DMS53 (cell line): ENCODE measurements around the gene PDLIM4.
A peak's percentile ranks its signal among the peaks of the same experiment; 100 is the strongest.

Experiments used
- DNase-seq: peaks from one replicate; lab custom pipeline; 2025; lab: John Stamatoyannopoulos, UW

The PDLIM4 gene

DNA sequence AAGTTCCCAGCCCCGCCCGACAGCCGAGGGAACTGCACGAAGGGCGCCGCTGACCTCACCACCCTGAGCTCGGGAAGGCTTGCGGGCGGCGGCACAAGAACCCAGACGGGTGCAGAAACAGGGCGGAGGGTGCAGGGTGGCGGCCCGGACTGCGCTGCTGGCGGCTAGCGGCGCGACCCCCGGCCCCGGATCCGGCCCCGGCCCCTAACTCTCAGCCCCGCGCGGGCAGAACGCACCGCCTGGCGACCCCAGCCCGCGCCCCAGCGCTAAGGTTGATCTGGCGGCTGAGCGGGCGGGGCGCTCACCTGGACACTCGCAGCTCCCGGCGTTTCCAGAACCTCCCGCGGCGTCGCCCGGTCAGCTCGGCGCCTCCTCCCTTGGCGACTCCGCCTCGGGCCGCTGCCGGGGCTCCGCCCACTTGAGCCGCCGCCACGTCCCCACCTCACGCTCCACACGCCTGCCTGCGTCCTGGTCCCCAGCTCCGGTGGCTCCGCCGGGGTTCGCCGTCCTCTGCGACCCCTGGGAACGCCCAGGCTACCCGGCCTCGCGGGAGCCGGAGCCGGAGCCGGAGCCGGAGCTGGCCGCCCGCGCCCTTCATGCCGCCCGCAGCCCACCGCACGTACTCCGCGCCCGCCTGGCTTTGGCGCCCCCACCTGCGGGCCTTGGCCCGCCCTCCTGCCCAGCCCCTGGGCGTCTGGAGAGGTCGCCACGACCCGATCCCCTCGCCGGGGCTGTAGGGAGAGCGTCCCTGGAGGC lies 29.8 kb upstream of the PDLIM4 start, which contains the start of gene P4HA2:
Gene P4HA2, minus strand, starts transcription at position 369 of the 756 bp plus-strand sequence. CDS start 9,227 bp downstream, outside the sequence.
- peak; percentile 92 for DNase-seq

DNA sequence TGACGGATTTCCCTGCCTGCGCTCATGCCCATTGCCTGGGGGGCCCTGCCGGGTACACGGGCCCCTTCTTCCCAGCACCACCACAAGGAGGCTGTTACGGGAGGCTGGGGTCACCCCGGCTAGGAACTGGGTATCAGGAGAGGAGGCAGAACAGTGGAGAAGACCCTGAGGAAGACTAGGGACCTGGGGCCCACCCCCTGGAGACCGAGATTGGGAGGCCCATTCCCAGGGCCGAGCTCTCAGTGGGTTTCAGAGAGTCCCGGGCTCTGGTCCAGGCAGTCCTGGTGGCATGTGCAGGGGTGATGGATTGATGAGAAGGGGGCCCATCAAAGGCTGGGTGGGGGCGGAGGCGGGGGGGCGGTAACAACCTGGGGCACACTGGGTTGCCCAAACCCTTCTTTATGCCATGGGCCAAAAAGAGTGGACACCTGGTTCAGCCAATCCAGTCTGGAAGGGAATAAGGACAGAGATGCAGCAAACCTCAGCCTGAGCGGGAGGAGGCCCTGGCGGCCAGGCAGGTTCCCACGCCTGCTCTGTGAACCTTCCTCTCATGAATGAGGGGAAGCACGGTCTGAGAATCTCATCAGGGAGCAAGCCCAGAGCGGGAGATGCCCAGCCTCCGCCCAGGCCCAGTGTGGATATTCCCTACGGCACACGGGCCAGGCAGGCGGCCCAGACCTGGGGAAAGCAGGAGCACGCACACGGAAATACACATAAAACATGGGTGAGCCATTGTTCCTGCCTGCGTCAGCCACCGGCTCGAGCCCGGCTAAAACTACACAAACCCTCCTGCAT lies 29.1 kb upstream of the PDLIM4 start:
- DNase-seq = no peak

DNA sequence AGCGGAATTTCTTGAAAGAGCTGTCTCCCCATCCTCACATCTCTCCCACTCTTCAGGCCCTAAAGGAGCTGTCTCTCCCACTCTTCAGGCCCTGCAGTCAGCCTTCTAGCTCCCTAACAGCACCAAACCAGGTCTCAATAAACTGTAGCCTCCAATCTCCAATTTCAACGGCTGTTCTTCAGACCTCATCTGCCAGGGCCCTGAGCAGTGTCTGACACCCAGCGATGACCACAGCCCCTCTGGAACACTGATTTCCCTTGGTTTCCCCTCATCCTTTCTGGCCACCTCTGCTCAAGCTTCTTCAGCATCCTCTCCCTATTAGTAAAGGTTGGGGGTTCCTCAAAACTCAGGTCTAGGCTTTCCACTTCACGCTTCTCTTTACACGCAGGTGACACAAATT lies 28.3 kb upstream of the PDLIM4 start:
- no peak for DNase-seq

DNA sequence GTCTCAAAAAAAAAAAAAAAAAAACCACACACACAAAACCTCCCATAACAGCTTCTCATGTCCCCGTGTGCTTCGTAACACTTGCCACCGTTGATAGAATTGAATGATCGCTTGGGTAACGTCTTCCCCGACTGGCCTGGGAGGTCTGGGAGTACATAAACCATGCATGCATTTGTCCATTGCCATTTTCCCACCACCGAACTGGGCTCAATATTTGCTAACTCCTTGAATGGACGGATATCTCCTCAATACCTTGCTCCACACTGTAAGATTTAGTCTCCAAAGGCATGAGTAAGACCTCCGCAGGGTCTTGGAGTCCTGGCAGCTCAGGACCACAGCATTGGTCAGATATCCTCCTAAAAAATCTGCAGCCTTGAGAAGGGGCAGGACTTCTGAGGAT lies 26.6 kb upstream of the PDLIM4 start:
- no peak for DNase-seq

DNA sequence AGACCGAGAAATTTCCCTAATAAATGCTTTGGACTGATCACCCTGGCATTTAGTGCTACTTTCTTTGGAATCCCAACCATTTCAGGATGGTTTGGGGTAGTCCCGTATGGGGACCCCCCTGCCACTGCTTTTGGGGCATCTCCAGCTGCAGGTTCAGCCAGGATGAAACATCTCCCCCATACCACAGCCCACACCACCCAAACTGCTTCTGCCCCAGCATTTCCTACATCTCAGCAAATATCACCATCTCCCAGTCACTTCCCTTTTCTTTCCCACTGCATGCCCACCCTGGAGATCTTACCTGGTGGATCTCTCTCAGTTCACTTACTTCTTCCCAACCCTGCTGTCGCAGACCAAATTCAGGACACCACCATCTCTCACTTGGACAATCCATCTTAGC lies 25.0 kb upstream of the PDLIM4 start:
- DNase-seq = no peak

DNA sequence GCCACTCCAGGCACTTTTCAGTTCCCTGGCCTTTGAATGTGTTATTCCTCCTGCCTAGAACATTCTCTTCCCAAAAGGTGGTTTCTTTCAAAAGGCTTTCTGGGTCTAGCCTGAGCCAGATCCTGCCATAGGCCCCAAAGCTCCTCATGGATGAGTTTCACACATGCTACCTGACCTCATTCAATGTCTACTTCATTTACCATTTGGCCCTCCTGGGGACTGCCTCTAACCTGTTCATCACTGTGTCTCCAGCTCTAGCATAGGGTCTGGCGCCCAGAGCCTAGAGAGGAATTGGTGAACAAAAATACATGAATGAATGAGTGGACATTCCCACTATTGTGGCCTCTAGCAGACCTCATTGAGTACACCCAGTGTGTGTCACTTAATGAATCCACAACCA lies 24.4 kb upstream of the PDLIM4 start:
- DNase-seq = no peak

DNA sequence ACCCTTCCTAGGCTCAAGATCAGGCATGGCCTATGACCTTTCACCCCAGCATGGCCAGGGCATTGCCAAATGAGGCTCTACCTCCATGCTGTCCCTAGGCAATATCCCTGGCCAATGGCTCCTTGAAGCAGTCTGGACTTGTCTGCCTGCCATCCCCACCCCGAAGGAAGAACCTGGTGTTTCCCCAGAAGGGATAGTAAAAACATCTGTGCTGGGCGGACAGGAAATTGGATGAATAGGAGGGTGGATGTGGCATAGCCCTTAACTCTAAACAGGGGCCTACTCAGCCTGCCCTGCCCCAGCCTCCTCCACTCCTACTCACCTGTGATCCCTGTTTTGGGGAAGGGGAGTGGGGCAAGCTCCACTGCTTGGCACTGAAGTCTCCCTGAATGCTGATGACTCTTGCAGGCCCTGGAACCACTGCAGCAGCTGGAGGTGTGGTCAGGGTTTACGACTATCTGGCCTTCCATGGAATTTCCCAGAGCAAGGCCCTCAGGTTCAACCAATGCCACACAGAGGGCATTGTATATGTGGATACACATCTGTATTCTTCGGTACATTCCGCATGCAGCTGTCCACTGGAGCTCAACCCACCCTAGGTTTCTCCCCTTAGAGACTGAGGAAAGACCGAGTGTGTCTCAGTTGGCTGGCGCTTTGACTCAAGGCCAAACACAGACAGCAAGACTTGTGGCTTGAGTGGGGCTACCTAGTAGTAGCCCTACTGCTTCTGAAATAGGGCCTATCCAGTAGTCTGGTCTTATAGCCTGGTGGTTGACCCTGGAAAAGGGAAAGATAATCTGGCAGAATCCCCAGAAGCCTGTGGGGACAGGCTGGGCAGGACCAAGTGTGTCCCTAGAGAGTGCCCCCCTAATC lies 23.4 kb upstream of the PDLIM4 start:
- DNase-seq = no peak

DNA sequence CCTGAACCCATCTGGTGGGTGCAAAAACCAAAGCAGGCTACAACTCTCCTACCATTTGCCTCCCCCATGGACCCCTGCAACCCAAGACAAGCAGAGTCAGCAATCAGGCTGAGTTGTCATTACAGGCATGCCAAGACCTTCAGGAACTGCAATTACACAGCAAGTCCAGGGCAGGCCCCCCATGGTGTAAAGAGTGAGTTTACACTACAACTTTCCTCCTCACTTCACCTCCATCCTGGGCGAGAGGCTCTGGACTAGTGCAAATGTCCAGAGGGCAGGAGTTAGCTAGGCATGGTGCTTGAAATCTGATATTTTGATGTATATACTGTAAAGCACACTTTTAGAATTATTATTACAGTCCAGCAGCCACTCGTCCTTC lies 22.8 kb upstream of the PDLIM4 start:
- no peak for DNase-seq

DNA sequence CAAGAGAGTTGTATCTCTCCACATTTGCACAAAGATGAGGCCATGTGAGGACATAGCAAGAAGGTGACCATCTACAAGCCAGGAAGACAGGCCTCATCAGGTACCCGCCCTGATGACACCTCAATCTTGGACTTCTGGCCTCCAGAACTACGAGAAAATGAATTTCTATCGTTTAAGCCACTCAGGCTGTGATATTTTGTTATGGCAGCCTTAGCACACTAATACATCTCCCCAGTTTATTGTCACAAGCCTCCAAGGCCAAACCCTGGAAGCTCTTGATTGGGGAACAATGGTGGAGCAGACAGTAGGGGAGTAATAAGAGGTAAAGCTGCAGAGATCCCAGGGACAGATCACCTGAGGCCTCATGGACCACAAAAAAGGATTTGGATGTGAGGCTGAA lies 22.2 kb upstream of the PDLIM4 start:
- DNase-seq = no peak

DNA sequence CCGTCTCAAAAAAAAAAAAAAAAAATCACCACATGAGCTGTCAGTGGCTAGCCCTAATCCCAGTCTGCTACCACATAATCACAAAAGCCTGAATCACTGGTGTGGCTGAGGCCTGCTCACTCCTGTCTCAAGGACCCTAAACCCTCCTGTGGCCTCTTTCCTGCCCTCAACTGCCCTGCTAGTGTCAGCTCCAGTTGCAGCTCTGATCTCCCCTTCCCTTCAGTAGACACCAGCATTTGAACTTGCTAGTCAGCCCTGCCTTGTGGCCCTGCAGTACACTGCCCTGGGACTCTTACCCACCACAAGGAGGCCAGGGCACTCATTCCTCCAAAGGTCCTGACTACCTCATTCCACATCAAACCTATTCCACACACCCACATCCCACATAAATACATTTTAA lies 20.4 kb upstream of the PDLIM4 start:
- DNase-seq = no peak

DNA sequence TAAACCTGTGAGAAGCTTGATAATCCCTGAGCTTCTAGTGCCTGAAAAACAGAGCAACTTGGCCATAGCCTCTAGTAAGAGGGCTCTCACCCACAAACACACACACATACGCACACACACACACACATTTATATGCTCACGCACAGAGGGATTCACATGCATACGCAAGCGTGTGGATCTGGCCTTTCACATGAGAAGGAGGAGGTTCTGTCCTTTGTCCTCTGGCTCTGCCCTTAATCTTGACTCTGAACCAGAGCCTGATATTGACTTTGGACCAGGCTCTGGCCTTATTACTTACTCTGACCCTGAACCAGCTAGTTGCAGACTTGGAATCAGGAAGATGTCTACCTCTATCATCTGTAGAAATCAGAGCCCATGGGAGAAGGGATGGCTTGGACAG lies 19.8 kb upstream of the PDLIM4 start:
- DNase-seq = no peak

DNA sequence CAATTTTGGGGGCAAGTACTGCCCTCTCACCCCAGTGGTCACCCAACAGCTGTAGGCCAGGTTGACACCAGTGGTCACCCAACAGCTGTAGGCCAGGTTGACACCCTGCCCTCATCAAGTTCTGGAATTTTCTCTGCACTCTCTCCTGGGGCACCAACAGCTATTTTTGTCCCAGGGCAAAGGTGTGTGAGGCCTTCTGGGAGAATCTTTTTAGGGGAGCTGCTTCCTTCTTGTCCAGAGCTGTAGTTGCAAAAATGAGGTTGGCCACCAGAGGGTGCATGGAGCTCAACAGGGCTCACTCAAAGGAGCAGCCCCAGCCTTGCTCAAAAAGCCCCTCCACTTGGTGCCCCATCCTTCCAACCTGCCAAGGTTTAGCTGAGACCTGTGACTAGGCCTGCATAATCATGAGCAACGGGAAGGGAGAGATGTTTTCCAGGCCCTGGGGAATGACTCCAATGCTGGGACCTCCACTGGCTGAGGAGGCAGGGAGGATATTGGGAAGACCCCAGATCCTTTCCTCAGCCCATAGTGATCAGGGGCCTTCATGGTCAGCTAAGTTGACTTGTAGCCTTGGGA lies 19.2 kb upstream of the PDLIM4 start:
- peak; percentile 79 for DNase-seq

DNA sequence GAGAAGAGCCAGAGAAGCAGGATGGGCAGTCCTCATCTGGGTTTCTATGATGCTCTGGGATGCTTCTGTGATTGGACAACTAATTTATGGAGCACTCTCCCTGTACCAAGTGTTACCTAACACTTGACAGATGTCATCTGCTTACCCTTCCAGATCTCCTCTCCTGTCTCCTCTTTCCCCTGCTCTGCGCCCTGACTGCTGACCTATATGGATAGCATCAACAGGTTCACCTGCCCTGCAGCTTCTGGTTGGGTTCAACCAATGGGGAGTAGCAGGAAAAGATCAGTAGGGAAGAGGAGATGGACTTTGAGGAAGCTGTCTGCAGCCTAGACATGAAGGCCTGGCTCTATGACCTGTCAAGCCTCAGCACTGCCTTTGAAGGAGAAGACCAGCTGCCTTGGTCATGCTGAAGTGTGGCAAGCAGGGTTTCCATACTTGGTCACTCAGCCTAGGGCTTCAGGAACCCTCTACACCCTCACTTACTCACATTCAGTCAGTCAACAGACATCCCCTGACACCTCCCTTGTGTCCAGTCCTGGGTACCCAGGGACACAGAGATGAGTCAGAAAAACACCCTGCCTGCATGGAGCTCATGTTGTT lies 18.5 kb upstream of the PDLIM4 start:
- no peak for DNase-seq

DNA sequence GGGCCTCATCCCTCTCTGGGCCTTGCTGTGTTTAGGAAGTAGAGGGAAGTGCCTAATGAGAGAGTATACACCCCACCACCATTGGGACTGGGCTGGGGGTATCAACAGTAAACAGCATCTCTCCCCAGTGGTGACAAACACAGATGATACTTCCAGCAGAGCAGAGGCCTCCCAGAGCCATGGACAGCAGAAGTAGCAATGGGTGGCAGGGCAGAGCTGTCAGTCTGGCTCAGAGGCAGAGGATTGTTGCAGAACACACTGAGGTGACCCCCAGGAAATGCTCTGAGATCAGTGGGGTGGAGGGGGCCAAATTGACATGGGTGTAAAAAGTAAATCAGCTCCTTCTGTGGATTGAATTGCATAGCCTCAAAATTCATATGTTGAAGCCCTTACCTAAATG lies 17.7 kb upstream of the PDLIM4 start:
- no peak for DNase-seq

DNA sequence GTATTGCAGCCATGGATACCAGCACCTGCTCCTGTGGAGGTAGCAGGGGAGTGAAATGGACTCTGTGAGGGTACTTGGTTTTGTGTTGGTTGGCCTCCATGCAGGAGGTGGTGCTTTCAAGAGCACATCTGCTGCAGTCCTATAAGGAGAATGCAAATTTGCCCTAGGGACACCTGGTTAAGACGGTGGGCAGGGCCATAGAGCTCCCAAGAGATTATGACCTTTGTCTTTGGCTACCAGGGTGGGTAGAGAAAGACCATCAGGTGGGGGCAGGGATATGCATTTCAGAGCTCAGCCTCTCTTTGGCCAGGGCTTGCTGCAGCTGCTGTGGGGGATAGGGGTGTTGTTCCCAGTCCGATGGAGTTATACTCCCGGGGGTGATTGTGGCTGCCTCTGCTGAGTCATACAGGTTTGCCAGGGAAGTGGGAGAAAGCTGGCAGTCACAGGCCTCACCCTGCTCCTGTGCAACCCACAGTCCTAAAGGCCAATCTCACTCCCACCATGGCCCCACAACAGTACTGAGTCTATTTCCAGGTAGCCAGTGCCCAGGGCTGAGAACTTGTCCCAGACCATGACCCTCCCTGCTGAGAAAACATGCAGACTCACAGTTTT lies 14.0 kb upstream of the PDLIM4 start:
- peak; percentile 24 for DNase-seq

DNA sequence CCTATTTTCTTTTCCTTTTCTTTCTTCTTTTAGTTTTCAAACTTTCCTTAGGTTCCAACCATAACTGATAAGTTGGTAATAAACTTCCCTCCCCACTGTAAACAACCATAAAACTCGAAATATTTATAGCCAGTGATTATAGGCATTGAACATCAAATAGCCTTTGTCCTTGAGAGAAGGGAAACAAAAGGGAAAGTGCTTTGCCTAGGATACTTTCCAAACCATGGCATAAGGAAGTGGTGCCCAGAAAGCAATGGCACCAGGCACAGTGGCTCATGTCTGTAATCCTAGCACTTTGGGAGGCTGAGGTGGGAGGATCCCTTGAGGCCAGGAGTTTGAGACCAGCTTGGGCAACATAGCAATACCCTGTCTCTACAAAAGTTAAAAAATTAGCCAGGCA lies 11.9 kb upstream of the PDLIM4 start:
- no peak for DNase-seq

DNA sequence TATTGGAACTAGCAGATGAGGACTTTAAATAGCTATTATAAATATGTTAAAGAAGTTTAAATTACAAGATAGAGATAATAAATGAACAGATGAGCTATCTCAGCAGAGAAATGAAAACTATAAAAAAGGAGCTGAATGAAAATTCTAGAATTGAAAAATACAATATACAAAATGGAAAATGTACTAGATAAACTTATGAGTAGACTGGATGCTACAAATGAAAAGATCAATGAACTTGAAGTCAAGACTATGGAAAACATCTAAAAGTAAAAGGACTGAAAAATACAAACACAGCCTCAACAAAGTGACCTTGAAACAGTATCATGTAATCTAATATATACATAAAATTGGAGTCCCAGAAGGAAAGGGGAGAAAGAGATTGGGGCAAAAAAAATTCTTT lies 10.7 kb upstream of the PDLIM4 start:
- no peak for DNase-seq

DNA sequence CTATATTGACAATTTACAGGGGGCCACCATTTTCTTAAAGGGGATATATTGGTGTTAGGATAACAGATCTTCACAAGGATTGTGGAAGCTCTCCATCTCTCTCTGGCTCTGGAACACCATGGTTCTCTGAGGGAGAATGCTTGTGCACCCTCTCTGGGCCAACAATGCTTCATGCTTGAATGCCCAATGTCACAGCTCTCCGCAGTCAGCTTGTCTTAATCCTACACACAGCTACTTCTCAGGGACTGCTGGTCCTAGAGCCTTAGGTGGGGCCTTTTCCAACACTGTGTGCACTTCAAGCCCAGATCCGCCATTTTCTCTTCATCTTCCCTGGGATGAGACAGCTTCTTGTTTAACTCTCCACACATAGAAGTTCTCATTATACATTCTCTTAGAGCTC lies 6.9 kb upstream of the PDLIM4 start:
- DNase-seq = no peak

DNA sequence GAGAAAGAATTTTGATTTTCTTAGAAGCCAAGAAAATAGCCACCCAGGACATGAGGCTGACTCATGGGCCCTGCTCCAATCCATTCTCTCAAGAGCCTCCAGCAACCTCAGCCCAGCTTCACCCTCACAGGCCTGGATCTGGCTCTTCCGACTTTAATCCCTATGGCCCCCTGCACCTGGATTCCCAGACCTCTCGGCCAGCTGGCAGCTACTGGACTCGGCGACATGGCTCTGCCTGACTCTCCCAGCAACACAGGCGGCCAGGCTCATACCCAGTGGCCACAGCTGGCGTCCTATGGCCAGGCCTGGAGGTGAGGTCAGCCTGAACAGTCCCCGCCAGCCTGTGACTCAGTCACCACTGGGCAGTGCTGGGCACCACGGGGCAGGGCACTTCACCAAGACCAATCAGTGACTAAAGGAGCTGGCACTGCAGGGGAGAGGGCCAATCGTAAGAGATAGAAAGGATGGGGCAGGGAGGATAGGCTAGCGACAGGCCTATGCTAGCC lies 6.2 kb upstream of the PDLIM4 start:
- DNase-seq = no peak

DNA sequence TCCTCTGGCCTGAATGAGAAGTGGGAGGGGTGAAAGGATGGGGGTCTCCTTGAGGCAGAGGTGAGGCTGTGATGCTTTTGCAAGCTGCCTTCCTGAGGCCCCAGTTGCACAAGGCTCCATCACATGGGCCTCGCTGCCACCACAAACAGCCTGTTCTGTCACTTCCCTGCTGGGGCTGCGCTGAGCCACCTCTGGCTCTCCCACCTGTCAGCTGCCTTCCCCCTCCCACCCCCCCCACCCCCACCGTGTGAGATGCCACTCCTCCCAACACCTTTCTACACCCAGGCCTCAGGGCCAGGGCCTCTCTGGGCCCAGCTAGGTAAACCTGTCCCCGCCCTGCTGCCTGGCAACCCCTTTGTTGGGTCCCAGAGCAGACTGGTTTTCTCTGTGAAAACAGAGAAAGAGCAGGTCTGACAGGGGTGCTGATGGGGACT lies 4.5 kb upstream of the PDLIM4 start:
- peak; percentile 72 for DNase-seq
